SK-N-SH treated with all-trans-retinoic acid at 6 μM for 48 hours (cell line): ENCODE measurements around the gene GTF2H2.
"Not testable (repeated sequence)": the region's sequence is repeated elsewhere in the genome, so short reads cannot be mapped to it uniquely, and the experiment has no call there.

Experiments used
- ATAC-seq: fragments of 200-7000 bp; cut with Tn5 transposase; 3 replicates; pipeline ENCODE4 v1.9.1; 2020; ENCODE audit warnings: mild to moderate bottlenecking, moderate library complexity
- ARNTL ChIP-seq: fragments of 450-650 bp; formaldehyde crosslinking; IDR thresholded peaks from 2 replicates; pipeline ENCODE4 v1.5.0; 2020; ENCODE audit warnings: low read depth, mild to moderate bottlenecking, moderate library complexity, borderline replicate concordance
- BACH2 ChIP-seq: fragments of 250-450 bp; sonication (Bioruptor Pico); IDR thresholded peaks from 2 replicates; pipeline ENCODE4 v1.9.0; 2021; ENCODE audit warnings: mild to moderate bottlenecking, borderline replicate concordance
- CSDC2 ChIP-seq: fragments of 250-450 bp; sonication (Bioruptor Pico); IDR thresholded peaks from 2 replicates; pipeline ENCODE4 v1.5.0; 2020; ENCODE audit warnings: mild to moderate bottlenecking, moderate library complexity
- GLIS3 ChIP-seq: fragments of 250-450 bp; sonication (Bioruptor Pico); IDR thresholded peaks from 2 replicates; pipeline ENCODE4 v1.5.0; 2020; ENCODE audit warnings: mild to moderate bottlenecking, moderate library complexity
- ISL1 ChIP-seq: fragments of 250-450 bp; sonication (Bioruptor Pico); IDR thresholded peaks from 2 replicates; pipeline ENCODE4 v2.1.2; 2022; ENCODE audit warnings: mild to moderate bottlenecking, moderate library complexity
- OSR1 ChIP-seq: fragments of 250-450 bp; sonication (Bioruptor Pico); IDR thresholded peaks from 2 replicates; pipeline ENCODE4 v1.8.0; 2022; ENCODE audit warnings: moderate library complexity, mild to moderate bottlenecking, inconsistent platforms
- PPARA ChIP-seq: fragments of 250-450 bp; sonication (Bioruptor Pico); IDR thresholded peaks from 2 replicates; pipeline ENCODE4 v1.5.0; 2020; ENCODE audit warnings: mild to moderate bottlenecking, borderline replicate concordance
- RARB ChIP-seq: fragments of 250-450 bp; sonication (Bioruptor Pico); IDR thresholded peaks from 2 replicates; pipeline ENCODE4 v1.8.0; 2021; ENCODE audit warnings: mild to moderate bottlenecking, moderate library complexity
- SNAI2 ChIP-seq: fragments of 250-450 bp; sonication (Bioruptor Pico); IDR thresholded peaks from 2 replicates; pipeline ENCODE4 v1.5.0; 2020; ENCODE audit warnings: mild to moderate bottlenecking, moderate library complexity
- TCF4 ChIP-seq: fragments of 250-450 bp; sonication (Bioruptor Pico); IDR thresholded peaks from 2 replicates; pipeline ENCODE4 v1.8.0; 2021; ENCODE audit warnings: mild to moderate bottlenecking, moderate library complexity, borderline replicate concordance
- TOX ChIP-seq: fragments of 250-450 bp; sonication (Bioruptor Pico); IDR thresholded peaks from 2 replicates; pipeline ENCODE4 v1.8.0; 2021; ENCODE audit warnings: mild to moderate bottlenecking, moderate library complexity, borderline replicate concordance
- ZC3H10 ChIP-seq: fragments of 250-450 bp; sonication (Bioruptor Pico); IDR thresholded peaks from 2 replicates; pipeline ENCODE4 v1.5.1; 2021; ENCODE audit warnings: mild to moderate bottlenecking, moderate library complexity
- ZFP30 ChIP-seq: fragments of 450-650 bp; formaldehyde crosslinking; IDR thresholded peaks from 2 replicates; pipeline ENCODE4 v1.5.0; 2022; ENCODE audit warnings: mild to moderate bottlenecking, moderate library complexity
- ZNF565 ChIP-seq: fragments of 450-650 bp; formaldehyde crosslinking; conservative IDR thresholded peaks from 2 replicates; pipeline ENCODE4 v1.5.0; 2020; ENCODE audit warnings: low read depth, mild to moderate bottlenecking, moderate library complexity
- ZNF70 ChIP-seq: fragments of 450-650 bp; formaldehyde crosslinking; IDR thresholded peaks from 2 replicates; pipeline ENCODE4 v1.5.0; 2020; ENCODE audit warnings: mild to moderate bottlenecking, moderate library complexity
- ZNF8 ChIP-seq: fragments of 450-650 bp; formaldehyde crosslinking; IDR thresholded peaks from 2 replicates; pipeline ENCODE4 v1.5.0; 2020; ENCODE audit warnings: mild to moderate bottlenecking, moderate library complexity
- TF ChIP-seq, protein P1 (sequence below): fragments of 250-450 bp; sonication (Bioruptor Pico); IDR thresholded peaks from 2 replicates; pipeline ENCODE4 v1.5.1; 2021; ENCODE audit warnings: mild to moderate bottlenecking, moderate library complexity
- TF ChIP-seq, protein P2 (sequence below): fragments of 250-450 bp; sonication (Bioruptor Pico); IDR thresholded peaks from 2 replicates; pipeline ENCODE4 v1.5.0; 2020; ENCODE audit warnings: mild to moderate bottlenecking, moderate library complexity
- TF ChIP-seq, protein P3 (sequence below): fragments of 250-450 bp; sonication (Bioruptor Pico); IDR thresholded peaks from 2 replicates; pipeline ENCODE4 v1.8.0; 2021; ENCODE audit warnings: low read depth, mild to moderate bottlenecking, moderate library complexity, borderline replicate concordance

Gene GTF2H2

DNA sequence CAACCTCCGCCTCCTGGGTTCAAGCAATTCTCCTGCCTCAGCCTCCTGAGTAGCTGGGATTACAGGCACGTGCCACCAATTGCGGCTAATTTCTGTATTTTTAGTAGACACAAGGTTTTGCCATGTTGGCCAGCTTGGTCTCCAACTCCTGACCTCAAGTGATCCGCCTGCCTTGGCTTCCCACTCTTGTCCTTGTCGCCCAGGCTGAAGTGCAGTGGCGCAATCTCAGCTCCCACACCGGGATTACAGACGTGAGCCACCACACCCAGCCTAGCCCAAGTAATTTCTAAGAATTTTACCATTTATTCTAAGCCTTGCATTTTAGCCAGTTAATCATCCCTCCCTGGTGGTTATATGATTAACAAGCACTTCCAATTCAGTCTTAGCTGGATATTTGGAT, 53.3 kb downstream of the GTF2H2 start:
- no peak for ATAC-seq
- TF ChIP-seq CSDC2 (CRISPR knock-in tag), result no peak
- no peak for TF ChIP-seq ZNF8 (CRISPR knock-in tag)
- TF ChIP-seq SNAI2, result no peak
- TF ChIP-seq TOX, result no peak
- TF ChIP-seq ZNF70, result no peak
- TF ChIP-seq, protein P1, sequence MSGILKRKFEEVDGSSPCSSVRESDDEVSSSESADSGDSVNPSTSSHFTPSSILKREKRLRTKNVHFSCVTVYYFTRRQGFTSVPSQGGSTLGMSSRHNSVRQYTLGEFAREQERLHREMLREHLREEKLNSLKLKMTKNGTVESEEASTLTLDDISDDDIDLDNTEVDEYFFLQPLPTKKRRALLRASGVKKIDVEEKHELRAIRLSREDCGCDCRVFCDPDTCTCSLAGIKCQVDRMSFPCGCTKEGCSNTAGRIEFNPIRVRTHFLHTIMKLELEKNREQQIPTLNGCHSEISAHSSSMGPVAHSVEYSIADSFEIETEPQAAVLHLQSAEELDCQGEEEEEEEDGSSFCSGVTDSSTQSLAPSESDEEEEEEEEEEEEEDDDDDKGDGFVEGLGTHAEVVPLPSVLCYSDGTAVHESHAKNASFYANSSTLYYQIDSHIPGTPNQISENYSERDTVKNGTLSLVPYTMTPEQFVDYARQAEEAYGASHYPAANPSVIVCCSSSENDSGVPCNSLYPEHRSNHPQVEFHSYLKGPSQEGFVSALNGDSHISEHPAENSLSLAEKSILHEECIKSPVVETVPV (CRISPR knock-in tag), result no peak
- no peak for TF ChIP-seq TCF4 (CRISPR knock-in tag)
- TF ChIP-seq, protein P2, sequence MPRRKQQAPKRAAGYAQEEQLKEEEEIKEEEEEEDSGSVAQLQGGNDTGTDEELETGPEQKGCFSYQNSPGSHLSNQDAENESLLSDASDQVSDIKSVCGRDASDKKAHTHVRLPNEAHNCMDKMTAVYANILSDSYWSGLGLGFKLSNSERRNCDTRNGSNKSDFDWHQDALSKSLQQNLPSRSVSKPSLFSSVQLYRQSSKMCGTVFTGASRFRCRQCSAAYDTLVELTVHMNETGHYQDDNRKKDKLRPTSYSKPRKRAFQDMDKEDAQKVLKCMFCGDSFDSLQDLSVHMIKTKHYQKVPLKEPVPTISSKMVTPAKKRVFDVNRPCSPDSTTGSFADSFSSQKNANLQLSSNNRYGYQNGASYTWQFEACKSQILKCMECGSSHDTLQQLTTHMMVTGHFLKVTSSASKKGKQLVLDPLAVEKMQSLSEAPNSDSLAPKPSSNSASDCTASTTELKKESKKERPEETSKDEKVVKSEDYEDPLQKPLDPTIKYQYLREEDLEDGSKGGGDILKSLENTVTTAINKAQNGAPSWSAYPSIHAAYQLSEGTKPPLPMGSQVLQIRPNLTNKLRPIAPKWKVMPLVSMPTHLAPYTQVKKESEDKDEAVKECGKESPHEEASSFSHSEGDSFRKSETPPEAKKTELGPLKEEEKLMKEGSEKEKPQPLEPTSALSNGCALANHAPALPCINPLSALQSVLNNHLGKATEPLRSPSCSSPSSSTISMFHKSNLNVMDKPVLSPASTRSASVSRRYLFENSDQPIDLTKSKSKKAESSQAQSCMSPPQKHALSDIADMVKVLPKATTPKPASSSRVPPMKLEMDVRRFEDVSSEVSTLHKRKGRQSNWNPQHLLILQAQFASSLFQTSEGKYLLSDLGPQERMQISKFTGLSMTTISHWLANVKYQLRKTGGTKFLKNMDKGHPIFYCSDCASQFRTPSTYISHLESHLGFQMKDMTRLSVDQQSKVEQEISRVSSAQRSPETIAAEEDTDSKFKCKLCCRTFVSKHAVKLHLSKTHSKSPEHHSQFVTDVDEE, result no peak
- no peak for TF ChIP-seq ZC3H10 (CRISPR knock-in tag)
- no peak for TF ChIP-seq ARNTL (CRISPR knock-in tag)
- TF ChIP-seq OSR1 (CRISPR knock-in tag), result no peak
- TF ChIP-seq ZFP30 (CRISPR knock-in tag), result no peak
- TF ChIP-seq RARB (CRISPR knock-in tag), result no peak
- TF ChIP-seq ISL1, result no peak
- TF ChIP-seq PPARA (CRISPR knock-in tag), result no peak
- no peak for TF ChIP-seq GLIS3
- TF ChIP-seq BACH2 (CRISPR knock-in tag), result no peak
- TF ChIP-seq, protein P3, sequence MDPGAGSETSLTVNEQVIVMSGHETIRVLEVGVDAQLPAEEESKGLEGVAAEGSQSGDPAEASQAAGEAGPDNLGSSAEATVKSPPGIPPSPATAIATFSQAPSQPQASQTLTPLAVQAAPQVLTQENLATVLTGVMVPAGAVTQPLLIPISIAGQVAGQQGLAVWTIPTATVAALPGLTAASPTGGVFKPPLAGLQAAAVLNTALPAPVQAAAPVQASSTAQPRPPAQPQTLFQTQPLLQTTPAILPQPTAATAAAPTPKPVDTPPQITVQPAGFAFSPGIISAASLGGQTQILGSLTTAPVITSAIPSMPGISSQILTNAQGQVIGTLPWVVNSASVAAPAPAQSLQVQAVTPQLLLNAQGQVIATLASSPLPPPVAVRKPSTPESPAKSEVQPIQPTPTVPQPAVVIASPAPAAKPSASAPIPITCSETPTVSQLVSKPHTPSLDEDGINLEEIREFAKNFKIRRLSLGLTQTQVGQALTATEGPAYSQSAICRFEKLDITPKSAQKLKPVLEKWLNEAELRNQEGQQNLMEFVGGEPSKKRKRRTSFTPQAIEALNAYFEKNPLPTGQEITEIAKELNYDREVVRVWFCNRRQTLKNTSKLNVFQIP (CRISPR knock-in tag), result no peak
- no peak for TF ChIP-seq ZNF565

DNA sequence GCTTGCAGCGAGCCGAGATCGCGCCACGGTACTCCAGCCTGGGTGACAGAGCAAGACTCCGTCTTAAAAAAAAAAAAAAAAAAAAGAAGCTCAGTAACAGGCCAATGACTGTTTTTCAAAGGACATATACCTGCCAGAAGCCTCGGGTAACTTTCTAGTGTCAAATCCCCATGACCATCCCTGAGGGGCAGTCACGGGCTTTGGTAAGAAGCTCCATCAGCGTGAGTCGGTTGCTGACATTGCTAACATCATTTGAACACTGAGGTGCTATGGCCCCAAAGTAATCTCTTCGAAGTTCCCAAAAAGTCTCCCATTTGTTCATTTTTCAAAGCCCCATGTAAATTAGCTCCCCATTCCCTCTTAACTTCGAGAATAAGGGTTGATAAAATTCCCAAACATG, 53.9 kb downstream of the GTF2H2 start:
- no peak for TF ChIP-seq BACH2 (CRISPR knock-in tag)
- no peak for ATAC-seq

DNA sequence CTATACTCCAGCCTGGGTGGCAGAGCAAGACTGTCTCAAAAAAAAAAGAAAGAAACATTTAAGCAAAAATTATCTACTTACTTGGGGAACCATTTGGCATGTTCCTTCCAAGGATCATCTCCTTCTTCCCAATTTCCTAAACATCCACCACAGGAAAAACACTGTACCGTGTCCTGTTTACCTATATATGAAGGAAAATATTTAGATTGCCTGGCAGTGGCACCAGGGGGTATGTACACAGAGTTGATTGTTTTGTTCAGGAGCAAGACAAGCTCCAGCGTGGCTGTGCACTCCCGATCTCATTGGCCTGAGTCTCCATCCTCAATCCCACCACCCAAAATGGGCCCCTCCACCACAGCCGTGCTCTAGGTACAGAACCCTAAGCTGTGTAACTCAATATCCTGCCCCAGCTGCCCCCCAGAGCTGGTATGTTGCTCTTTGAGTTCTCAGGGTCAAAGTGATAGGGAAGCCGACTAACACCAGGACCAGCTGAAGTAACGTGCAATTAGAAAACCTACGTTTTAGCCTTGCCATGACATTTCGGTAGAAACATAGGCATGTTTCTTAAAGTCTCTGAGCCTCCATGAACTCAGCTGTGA, 56.2 kb downstream of the GTF2H2 start:
- no peak for ATAC-seq
- TF ChIP-seq, protein P2, result no peak
- no peak for TF ChIP-seq ARNTL (CRISPR knock-in tag)
- no peak for TF ChIP-seq SNAI2

DNA sequence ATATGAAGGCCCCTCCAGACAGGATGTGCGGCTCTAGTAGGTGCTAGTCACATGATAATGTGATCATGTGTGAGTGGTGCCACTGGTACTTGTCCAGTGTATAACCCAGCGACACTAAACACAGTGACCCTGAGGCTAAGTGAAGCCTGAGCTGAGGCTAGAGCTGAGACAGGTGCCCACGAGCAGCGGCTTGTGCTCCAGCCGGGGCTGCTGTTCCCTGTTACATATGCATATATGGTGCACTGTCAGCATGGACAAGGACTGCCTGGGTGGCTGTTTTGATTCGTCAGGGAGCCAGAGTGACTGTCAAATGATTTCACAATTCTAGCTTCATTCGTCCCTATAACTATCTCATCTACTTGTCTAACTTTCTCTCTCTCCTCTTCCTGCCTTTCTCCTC, 60.5 kb downstream of the GTF2H2 start:
- not testable (repeated sequence) for ATAC-seq
